Neural cell (in vitro differentiated cells): ENCODE data around the gene ADARB1. TPM values are rescaled to one million over a fixed set of nuclear protein-coding genes. Genes with fewer than 3 reads are reported as not detected.
A peak's percentile ranks its signal among the peaks of the same experiment; 100 is the strongest.

Source experiments
- H2AFZ ChIP-seq: fragments of 200-600, 300-800 bp; sonication (generic), shearing (Covaris generic); 2 replicates; pipeline ENCODE4 v1.6.0; 2014; ENCODE audit warnings: low read depth, mild to moderate bottlenecking, antibody characterized with exemption, low read length, moderate library complexity
- H3F3A ChIP-seq: fragments of 200-600 bp; shearing (Covaris generic); 2 replicates; pipeline ENCODE4 v1.6.1; 2016; ENCODE audit warnings: mild to moderate bottlenecking, moderate library complexity, mixed read lengths, antibody characterized with exemption, low read length; ENCODE audit not compliant: insufficient read depth, poor library complexity, severe bottlenecking
- H3K27ac ChIP-seq: fragments of 200-600, 300-800 bp; sonication (generic), shearing (Covaris generic); 2 replicates; pipeline ENCODE4 v1.5.1; 2014; ENCODE audit warnings: mild to moderate bottlenecking, low read length, moderate library complexity
- H3K27me3 ChIP-seq: fragments of 300-800, 200-600 bp; sonication (generic), shearing (Covaris generic); 2 replicates; pipeline ENCODE4 v1.6.0; 2014; ENCODE audit warnings: mild to moderate bottlenecking, low read depth, low read length, moderate library complexity; ENCODE audit not compliant: insufficient read depth
- H3K36me3 ChIP-seq: fragments of 300-800, 200-600 bp; sonication (generic), shearing (Covaris generic); 2 replicates; pipeline ENCODE4 v1.5.1; 2014; ENCODE audit warnings: mild to moderate bottlenecking, antibody characterized with exemption, low read length, moderate library complexity; ENCODE audit not compliant: insufficient read depth
- H3K4me2 ChIP-seq: fragments of 300-800, 200-600 bp; sonication (generic), shearing (Covaris generic); 2 replicates; pipeline ENCODE4 v1.6.0; 2014; ENCODE audit warnings: mild to moderate bottlenecking, low read length
- H3K4me3 ChIP-seq: fragments of 300-800, 200-600 bp; sonication (generic), shearing (Covaris generic); 2 replicates; pipeline ENCODE4 v1.5.1; 2014; ENCODE audit warnings: mild to moderate bottlenecking, low read length, moderate library complexity
- H3K79me2 ChIP-seq: fragments of 200-600 bp; shearing (Covaris generic); replicated peaks from 2 replicates; pipeline ENCODE4 v1.6.0; 2014; ENCODE audit warnings: mild to moderate bottlenecking, low read length, moderate library complexity; ENCODE audit not compliant: insufficient read depth
- H3K9ac ChIP-seq: fragments of 300-800, 200-600 bp; sonication (generic), shearing (Covaris generic); 2 replicates; pipeline ENCODE4 v1.6.1; 2016; ENCODE audit warnings: mild to moderate bottlenecking, low read length, mixed read lengths
- H3K9me2 ChIP-seq: fragments of 200-600 bp; shearing (Covaris generic); 2 replicates; pipeline ENCODE4 v1.6.1; 2016; ENCODE audit warnings: mild to moderate bottlenecking, low read length, mixed read lengths; ENCODE audit not compliant: insufficient read depth
- H3K9me3 ChIP-seq: fragments of 200-600, 300-800 bp; sonication (generic), shearing (Covaris generic); 2 replicates; pipeline ENCODE4 v1.6.1; 2016; ENCODE audit warnings: mild to moderate bottlenecking, mixed run types, low read length, moderate library complexity, mixed read lengths
- H4K20me1 ChIP-seq: fragments of 200-600 bp; shearing (Covaris generic); 2 replicates; pipeline ENCODE4 v1.6.1; 2016; ENCODE audit warnings: mild to moderate bottlenecking, mixed run types; ENCODE audit not compliant: insufficient read depth
- EP300 ChIP-seq: fragments of 450-650 bp; conservative IDR thresholded peaks from 2 replicates; pipeline ENCODE4 v1.6.1; 2014; ENCODE audit warnings: antibody characterized with exemption, mild to moderate bottlenecking, moderate library complexity; ENCODE audit not compliant: poor library complexity, severe bottlenecking
- EZH2 ChIP-seq: fragments of 200-600, 300-800 bp; shearing (Covaris generic), sonication (generic); IDR thresholded peaks from 2 replicates; pipeline ENCODE4 v1.6.1; 2014; ENCODE audit warnings: antibody characterized with exemption, low read length, borderline replicate concordance, mild to moderate bottlenecking; ENCODE audit not compliant: insufficient read depth, poor library complexity, severe bottlenecking
- MXI1 ChIP-seq: fragments of 450-650 bp; conservative IDR thresholded peaks from 2 replicates; pipeline ENCODE4 v1.6.1; 2014; ENCODE audit warnings: antibody characterized with exemption, mild to moderate bottlenecking; ENCODE audit not compliant: poor library complexity, severe bottlenecking
- POLR2AphosphoS5 ChIP-seq: IDR thresholded peaks from 2 replicates; pipeline ENCODE4 v1.6.1; 2012
- RAD21 ChIP-seq: fragments of 450-650 bp; conservative IDR thresholded peaks from 2 replicates; pipeline ENCODE4 v1.6.1; 2014; ENCODE audit warnings: antibody characterized with exemption, mild to moderate bottlenecking, moderate library complexity
- SMC3 ChIP-seq: fragments of 450-650 bp; conservative IDR thresholded peaks from 2 replicates; pipeline ENCODE4 v1.6.1; 2014; ENCODE audit warnings: antibody characterized with exemption, mild to moderate bottlenecking, moderate library complexity; ENCODE audit not compliant: poor library complexity
- TAF1 ChIP-seq: IDR thresholded peaks from 2 replicates; pipeline ENCODE4 v1.6.1; 2012; ENCODE audit warnings: low read depth
- polyA plus RNA-seq: library from polyadenylated mRNA; depleted of rRNA; stranded (reverse); fragments of >200 nt; gene quantifications from 2 replicates; pipeline ENCODE4 v1.2.3, GENCODE V29; 2014
- TF ChIP-seq, protein P1 (sequence below): IDR thresholded peaks from 2 replicates; pipeline ENCODE4 v1.6.1; 2012; ENCODE audit warnings: borderline replicate concordance
- TF ChIP-seq, protein P2 (sequence below): fragments of 450-650 bp; IDR thresholded peaks from 2 replicates; pipeline ENCODE4 v1.5.1; 2014; ENCODE audit warnings: antibody characterized with exemption, mild to moderate bottlenecking, moderate library complexity; ENCODE audit not compliant: poor library complexity, severe bottlenecking

Gene ADARB1
- polyA plus RNA-seq, 1 donor from 2014 or later = 8.9 TPM

DNA sequence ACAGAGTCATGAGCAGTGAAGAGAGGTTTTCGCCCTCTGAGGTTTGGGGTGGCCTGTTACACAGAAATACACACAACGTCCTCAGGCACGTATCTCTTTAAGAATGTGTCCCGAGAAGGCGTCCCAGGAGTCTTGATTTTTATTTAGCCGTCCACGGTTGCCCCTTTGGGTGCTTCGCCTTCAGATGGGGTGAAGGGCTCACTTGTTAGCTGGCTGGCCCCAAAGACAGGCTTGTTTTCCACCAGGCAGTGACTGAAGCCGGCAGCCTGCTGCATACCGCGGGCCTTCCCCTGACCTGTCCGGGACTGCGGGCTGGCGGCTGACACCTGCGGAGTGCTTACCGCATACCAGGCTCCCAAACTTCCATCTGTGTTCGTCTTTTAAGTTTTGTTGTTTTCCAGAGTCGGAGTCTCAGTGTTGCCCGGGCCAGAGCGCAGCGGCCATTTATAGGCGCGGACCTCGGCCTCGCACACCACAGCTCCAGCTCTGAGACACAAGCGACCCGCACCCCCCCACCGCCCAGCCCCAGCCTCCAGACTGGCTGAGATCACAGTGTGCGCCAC lies 1.6 kb upstream of the ADARB1 start:
- Histone ChIP-seq H2AFZ (no peak overlapping the region), H3K79me2 (no peaks in the 10 kb centered on the region), H3K9me2 (no peaks in the 10 kb centered on the region), H3F3A (no peaks in the 10 kb centered on the region), H3K27me3 (peaks cover 13% of the 10 kb centered on the region), H3K9me3 (no peaks in the 10 kb centered on the region), H3K4me2 (no peak overlapping the region), H3K27ac (no peak overlapping the region), H3K9ac (no peak overlapping the region), H3K4me3 (peak overlapping the region; percentile 68), H3K36me3 (no peaks in the 10 kb centered on the region), H4K20me1 (no peaks in the 10 kb centered on the region)
- TF ChIP-seq MXI1 (no peak), POLR2AphosphoS5 (no peak), RAD21 (no peak), TAF1 (no peak), EZH2 (no peak), SMC3 (no peak), EP300 (no peak)
- TF ChIP-seq, protein P1, sequence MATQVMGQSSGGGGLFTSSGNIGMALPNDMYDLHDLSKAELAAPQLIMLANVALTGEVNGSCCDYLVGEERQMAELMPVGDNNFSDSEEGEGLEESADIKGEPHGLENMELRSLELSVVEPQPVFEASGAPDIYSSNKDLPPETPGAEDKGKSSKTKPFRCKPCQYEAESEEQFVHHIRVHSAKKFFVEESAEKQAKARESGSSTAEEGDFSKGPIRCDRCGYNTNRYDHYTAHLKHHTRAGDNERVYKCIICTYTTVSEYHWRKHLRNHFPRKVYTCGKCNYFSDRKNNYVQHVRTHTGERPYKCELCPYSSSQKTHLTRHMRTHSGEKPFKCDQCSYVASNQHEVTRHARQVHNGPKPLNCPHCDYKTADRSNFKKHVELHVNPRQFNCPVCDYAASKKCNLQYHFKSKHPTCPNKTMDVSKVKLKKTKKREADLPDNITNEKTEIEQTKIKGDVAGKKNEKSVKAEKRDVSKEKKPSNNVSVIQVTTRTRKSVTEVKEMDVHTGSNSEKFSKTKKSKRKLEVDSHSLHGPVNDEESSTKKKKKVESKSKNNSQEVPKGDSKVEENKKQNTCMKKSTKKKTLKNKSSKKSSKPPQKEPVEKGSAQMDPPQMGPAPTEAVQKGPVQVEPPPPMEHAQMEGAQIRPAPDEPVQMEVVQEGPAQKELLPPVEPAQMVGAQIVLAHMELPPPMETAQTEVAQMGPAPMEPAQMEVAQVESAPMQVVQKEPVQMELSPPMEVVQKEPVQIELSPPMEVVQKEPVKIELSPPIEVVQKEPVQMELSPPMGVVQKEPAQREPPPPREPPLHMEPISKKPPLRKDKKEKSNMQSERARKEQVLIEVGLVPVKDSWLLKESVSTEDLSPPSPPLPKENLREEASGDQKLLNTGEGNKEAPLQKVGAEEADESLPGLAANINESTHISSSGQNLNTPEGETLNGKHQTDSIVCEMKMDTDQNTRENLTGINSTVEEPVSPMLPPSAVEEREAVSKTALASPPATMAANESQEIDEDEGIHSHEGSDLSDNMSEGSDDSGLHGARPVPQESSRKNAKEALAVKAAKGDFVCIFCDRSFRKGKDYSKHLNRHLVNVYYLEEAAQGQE = no peak
- TF ChIP-seq, protein P2, sequence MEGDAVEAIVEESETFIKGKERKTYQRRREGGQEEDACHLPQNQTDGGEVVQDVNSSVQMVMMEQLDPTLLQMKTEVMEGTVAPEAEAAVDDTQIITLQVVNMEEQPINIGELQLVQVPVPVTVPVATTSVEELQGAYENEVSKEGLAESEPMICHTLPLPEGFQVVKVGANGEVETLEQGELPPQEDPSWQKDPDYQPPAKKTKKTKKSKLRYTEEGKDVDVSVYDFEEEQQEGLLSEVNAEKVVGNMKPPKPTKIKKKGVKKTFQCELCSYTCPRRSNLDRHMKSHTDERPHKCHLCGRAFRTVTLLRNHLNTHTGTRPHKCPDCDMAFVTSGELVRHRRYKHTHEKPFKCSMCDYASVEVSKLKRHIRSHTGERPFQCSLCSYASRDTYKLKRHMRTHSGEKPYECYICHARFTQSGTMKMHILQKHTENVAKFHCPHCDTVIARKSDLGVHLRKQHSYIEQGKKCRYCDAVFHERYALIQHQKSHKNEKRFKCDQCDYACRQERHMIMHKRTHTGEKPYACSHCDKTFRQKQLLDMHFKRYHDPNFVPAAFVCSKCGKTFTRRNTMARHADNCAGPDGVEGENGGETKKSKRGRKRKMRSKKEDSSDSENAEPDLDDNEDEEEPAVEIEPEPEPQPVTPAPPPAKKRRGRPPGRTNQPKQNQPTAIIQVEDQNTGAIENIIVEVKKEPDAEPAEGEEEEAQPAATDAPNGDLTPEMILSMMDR = no peak

DNA sequence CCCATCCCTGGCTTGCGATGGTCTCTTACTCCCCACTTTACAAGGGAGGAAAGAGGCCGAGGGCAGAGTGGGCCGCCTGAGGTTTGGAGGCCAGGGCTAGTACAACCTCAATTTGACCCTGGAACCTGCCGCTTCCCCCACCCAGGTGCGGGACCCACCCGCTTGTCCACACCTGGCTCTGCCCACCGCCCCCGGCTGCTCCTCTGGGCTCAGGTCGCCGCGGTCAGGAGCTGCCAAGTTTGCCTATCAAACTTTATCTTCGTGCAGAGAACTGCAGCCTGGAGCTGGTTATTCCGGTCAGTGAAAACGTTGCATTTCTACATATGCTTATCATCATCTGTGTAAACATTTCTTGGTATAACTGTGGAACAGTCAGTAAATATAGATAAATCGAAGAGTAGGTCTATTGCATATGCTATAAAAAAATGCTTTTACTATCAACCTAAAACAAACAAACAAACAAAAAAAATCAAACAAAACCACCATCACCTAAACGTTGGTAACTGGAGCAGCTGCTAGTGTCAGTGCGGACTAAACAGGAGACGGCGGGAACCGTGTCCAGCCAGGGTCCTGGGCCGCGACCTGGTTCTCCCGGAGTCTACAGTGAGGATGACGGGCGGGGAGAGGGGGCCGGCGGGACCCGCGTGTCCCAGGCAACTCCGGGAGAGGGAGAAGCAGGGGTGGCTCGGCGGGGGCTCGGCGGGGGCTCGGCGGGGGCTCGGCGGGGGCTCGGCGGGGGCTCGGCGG lies 906 bp upstream of the ADARB1 start:
- H3K27me3 ChIP-seq = peaks cover 13% of the 10 kb centered on the region
- H4K20me1 ChIP-seq = no peaks in the 10 kb centered on the region
- no peaks in the 10 kb centered on the region for H3K79me2 ChIP-seq
- peak overlapping the region; percentile 81 for H3K9ac ChIP-seq
- no peaks in the 10 kb centered on the region for H3K9me3 ChIP-seq
- no peak overlapping the region for H3K27ac ChIP-seq
- no peaks in the 10 kb centered on the region for H3K36me3 ChIP-seq
- H2AFZ ChIP-seq = no peak overlapping the region
- TF ChIP-seq, protein P1 = no peak
- no peak for TF ChIP-seq SMC3
- TF ChIP-seq MXI1 = no peak
- TF ChIP-seq EZH2 = no peak
- TF ChIP-seq RAD21 = no peak
- TF ChIP-seq, protein P2 = no peak
- TF ChIP-seq TAF1 = no peak
- TF ChIP-seq POLR2AphosphoS5 = no peak
- TF ChIP-seq EP300 = no peak
- peak overlapping the region; percentile 46 for H3K4me2 ChIP-seq
- no peaks in the 10 kb centered on the region for H3K9me2 ChIP-seq
- H3F3A ChIP-seq = no peaks in the 10 kb centered on the region
- peak overlapping the region; percentile 68 for H3K4me3 ChIP-seq
